Measurements from ENCODE around the gene NAV1. TPM values are rescaled to one million over a fixed set of nuclear protein-coding genes. Genes with fewer than 3 reads are reported as not detected.

Gene NAV1
- total and polyA plus RNA-seq, 2 donors (not counting 3 experiments of a cell fraction or from before 2014, with no cell fraction given), result 19.9 to 138 TPM

DNA sequence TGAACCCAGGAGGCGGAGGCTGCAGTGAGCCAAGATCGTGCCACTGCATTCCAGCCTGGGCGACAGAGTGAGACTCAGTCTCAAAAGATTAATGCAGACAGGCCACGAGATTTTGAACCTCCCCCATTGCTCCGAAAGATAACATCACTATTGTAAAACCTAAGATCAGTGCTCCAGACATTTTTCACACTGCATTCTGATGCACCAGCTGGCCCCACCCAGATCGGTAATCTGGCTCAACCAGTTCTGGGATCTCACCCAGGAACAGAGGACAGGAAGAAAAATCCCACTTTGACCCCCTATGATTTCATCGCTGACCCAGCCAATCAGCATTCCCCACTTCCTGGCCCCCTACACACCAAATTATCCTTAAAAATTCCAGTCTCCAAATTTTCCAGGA, 21.3 kb upstream of the NAV1 start:
- no peaks in the 10 kb centered on the region for H3K9me3 ChIP-seq (replicated peaks; ENCODE audit: control insufficient read depth, insufficient read depth, low read length)
- intact Hi-C loops (cut with micrococcal nuclease) (no loop called here), dilution Hi-C loops (cut with MboI; ENCODE audit: extremely low pct_ligation_motif_present, low sequenced_read_pairs) (loop anchor here (5.0 kb wide), 1 partner anchor 40 kb away; no protein-coding TSS in a partner anchor)
- no peaks in the 10 kb centered on the region for H4K20me1 ChIP-seq (replicated peaks; ENCODE audit: control insufficient read depth, extremely low read depth, insufficient read depth, low read length)
- DNase-seq (ENCODE audit: low read depth, low spot score) (no peak), FAIRE-seq (no peak)
- peaks cover 2% of the 10 kb centered on the region for H3K4me1 ChIP-seq (ENCODE audit: control insufficient read depth, extremely low read depth, insufficient read depth, low read length)
- no peak overlapping the region for H3K4me3 ChIP-seq (replicated peaks in 1 of 3; ENCODE audit: insufficient read depth in 1 of 3, low read depth in 1 of 3, low read length in 3 of 3)
- no peak overlapping the region for H3K9ac ChIP-seq (replicated peaks; ENCODE audit: extremely low read depth, insufficient read depth, low read length)
- TF ChIP-seq EZH2 (IDR thresholded peaks at IDR 0.05; ENCODE audit: borderline replicate concordance, low read depth, low read length, severe bottlenecking), result no peak
- H3K27ac ChIP-seq (ENCODE audit: insufficient read depth, low read depth, low read length), result no peak overlapping the region
- no peaks in the 10 kb centered on the region for H3K79me2 ChIP-seq (ENCODE audit: control insufficient read depth, insufficient read depth, low read length)
- H3K9me1 ChIP-seq (replicated peaks; ENCODE audit: control insufficient read depth, extremely low read depth, insufficient read depth, low read length), result no peaks in the 10 kb centered on the region
- no peak overlapping the region for H2AFZ ChIP-seq (ENCODE audit: low read depth, low read length)
- POLR2A ChIA-PET, result no interaction called here
- no peaks in the 10 kb centered on the region for H3K36me3 ChIP-seq (ENCODE audit: control insufficient read depth in 2 of 2, extremely low read depth in 1 of 2, insufficient read depth in 2 of 2, low read length in 2 of 2)
- H3K4me2 ChIP-seq (ENCODE audit: insufficient read depth, low read length), result no peak overlapping the region
- CTCF ChIA-PET, result interaction anchor here (1.6 to 26.3 kb wide), 2 partner anchors 27 to 82 kb away, joined by 5 to 1317 read pairs; no protein-coding TSS in a partner anchor
- BruUV-seq (replicated peaks), result no TSS peak
- H3K27me3 ChIP-seq (ENCODE audit: control insufficient read depth in 2 of 2, insufficient read depth in 2 of 2, low read length in 2 of 2), result no peaks in the 10 kb centered on the region

DNA sequence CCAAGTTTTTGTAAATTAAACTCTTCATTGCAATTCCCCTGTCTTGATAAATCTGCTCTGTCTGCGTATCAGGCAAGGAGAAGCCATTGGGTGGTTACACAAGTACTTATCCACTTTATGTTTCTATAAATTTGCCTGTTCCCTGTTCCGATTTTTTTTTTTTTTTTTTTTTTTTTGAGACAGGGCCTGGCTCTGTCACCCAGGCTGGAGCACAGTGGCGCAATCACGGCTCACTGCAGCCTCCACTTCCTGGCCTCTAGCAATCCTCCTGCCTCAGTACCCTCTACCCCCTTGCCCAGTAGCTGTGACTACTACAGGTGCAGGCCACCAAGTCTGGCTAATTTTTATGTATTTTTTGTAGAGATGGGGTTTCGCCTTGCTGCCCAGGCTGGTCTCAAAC, 20.9 kb upstream of the NAV1 start:
- Histone ChIP-seq H4K20me1 (replicated peaks; ENCODE audit: control insufficient read depth, extremely low read depth, insufficient read depth, low read length) (no peaks in the 10 kb centered on the region), H3K27ac (ENCODE audit: insufficient read depth, low read depth, low read length) (no peak overlapping the region), H3K9me1 (replicated peaks; ENCODE audit: control insufficient read depth, extremely low read depth, insufficient read depth, low read length) (no peaks in the 10 kb centered on the region), H3K27me3 (ENCODE audit: control insufficient read depth in 2 of 2, insufficient read depth in 2 of 2, low read length in 2 of 2) (no peaks in the 10 kb centered on the region), H3K4me3 (replicated peaks in 1 of 3; ENCODE audit: insufficient read depth in 1 of 3, low read depth in 1 of 3, low read length in 3 of 3) (no peak overlapping the region), H3K36me3 (ENCODE audit: control insufficient read depth in 2 of 2, extremely low read depth in 1 of 2, insufficient read depth in 2 of 2, low read length in 2 of 2) (no peaks in the 10 kb centered on the region), H3K4me1 (ENCODE audit: control insufficient read depth, extremely low read depth, insufficient read depth, low read length) (no peaks in the 10 kb centered on the region), H3K9me3 (replicated peaks; ENCODE audit: control insufficient read depth, insufficient read depth, low read length) (no peaks in the 10 kb centered on the region), H2AFZ (ENCODE audit: low read depth, low read length) (no peak overlapping the region), H3K4me2 (ENCODE audit: insufficient read depth, low read length) (no peak overlapping the region), H3K9ac (replicated peaks; ENCODE audit: extremely low read depth, insufficient read depth, low read length) (no peak overlapping the region), H3K79me2 (ENCODE audit: control insufficient read depth, insufficient read depth, low read length) (no peaks in the 10 kb centered on the region)
- TF ChIP-seq, protein P1, sequence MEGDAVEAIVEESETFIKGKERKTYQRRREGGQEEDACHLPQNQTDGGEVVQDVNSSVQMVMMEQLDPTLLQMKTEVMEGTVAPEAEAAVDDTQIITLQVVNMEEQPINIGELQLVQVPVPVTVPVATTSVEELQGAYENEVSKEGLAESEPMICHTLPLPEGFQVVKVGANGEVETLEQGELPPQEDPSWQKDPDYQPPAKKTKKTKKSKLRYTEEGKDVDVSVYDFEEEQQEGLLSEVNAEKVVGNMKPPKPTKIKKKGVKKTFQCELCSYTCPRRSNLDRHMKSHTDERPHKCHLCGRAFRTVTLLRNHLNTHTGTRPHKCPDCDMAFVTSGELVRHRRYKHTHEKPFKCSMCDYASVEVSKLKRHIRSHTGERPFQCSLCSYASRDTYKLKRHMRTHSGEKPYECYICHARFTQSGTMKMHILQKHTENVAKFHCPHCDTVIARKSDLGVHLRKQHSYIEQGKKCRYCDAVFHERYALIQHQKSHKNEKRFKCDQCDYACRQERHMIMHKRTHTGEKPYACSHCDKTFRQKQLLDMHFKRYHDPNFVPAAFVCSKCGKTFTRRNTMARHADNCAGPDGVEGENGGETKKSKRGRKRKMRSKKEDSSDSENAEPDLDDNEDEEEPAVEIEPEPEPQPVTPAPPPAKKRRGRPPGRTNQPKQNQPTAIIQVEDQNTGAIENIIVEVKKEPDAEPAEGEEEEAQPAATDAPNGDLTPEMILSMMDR (IDR thresholded peaks at IDR 0.05; ENCODE audit: extremely low read depth in 1 of 2, insufficient read depth in 1 of 2, low read depth in 1 of 2, low read length in 2 of 2), result no peak
- TF ChIP-seq POLR2A (IDR thresholded peaks at IDR 0.05; ENCODE audit: low read depth, low read length), result no peak
- TF ChIP-seq MYC (IDR thresholded peaks at IDR 0.05; ENCODE audit: low read depth, low read length), result no peak
- no peak for TF ChIP-seq FOS (IDR thresholded peaks at IDR 0.05; ENCODE audit: borderline replicate concordance, insufficient read depth, low read length)
- TF ChIP-seq, protein P2, sequence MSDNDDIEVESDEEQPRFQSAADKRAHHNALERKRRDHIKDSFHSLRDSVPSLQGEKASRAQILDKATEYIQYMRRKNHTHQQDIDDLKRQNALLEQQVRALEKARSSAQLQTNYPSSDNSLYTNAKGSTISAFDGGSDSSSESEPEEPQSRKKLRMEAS (IDR thresholded peaks at IDR 0.05; ENCODE audit: insufficient read depth, insufficient read length), result no peak
- no peak for TF ChIP-seq GATA2 (IDR thresholded peaks at IDR 0.05; ENCODE audit: insufficient read depth, insufficient read length, low read depth, low read length)
- no peak for TF ChIP-seq JUN (IDR thresholded peaks at IDR 0.05; ENCODE audit: borderline replicate concordance, insufficient read depth, insufficient read length, low read depth)
- TF ChIP-seq EZH2 (IDR thresholded peaks at IDR 0.05; ENCODE audit: borderline replicate concordance, low read depth, low read length, severe bottlenecking), result no peak
- no peak for TF ChIP-seq POLR2AphosphoS5 (IDR thresholded peaks at IDR 0.05; ENCODE audit: insufficient read depth, low read depth, low read length)
- DNase-seq (ENCODE audit: low read depth, low spot score), result no peak
- BruUV-seq (replicated peaks), result no TSS peak
- ChIA-PET POLR2A (no interaction called here), CTCF (interaction anchor here (1.6 to 26.3 kb wide), 2 partner anchors 27 to 83 kb away, joined by 5 to 1317 read pairs; no protein-coding TSS in a partner anchor)
- dilution Hi-C loops (cut with MboI; ENCODE audit: extremely low pct_ligation_motif_present, low sequenced_read_pairs), result loop anchor here (5.0 kb wide), 1 partner anchor 41 kb away; no protein-coding TSS in a partner anchor
- intact Hi-C loops (cut with micrococcal nuclease), result no loop called here
- FAIRE-seq, result no peak
